Sigmoid colon (tissue), 4 donors: ENCODE data around the gene RB1.

Experiments
- CTCF ChIP-seq, 4 experiments: fragments of 450-650 bp in 3 of 4; fragments of 200-600 bp in 1 of 4; IDR thresholded peaks; one replicate each; pipeline ENCODE4 v1.5.1; 2016 to 2019; ENCODE audit warnings: antibody characterized with exemption in 4 of 4, mild to moderate bottlenecking in 3 of 4, moderate library complexity in 2 of 4
- EP300 ChIP-seq, 4 donors: sonication (generic); formaldehyde crosslinking; IDR thresholded peaks; one replicate each; pipeline ENCODE4 v1.6.1; 2017; ENCODE audit warnings: antibody characterized with exemption in 4 of 4
- POLR2A ChIP-seq, 2 donors: fragments of 450-650 bp; IDR thresholded peaks; one replicate each; pipeline ENCODE4 v1.6.1; 2016; ENCODE audit warnings: antibody characterized with exemption in 2 of 2, mild to moderate bottlenecking in 2 of 2, moderate library complexity in 2 of 2
- POLR2AphosphoS5 ChIP-seq, 4 donors: sonication (generic); formaldehyde crosslinking; IDR thresholded peaks; one replicate each; pipeline ENCODE4 v1.6.1; 2017; ENCODE audit warnings: antibody characterized with exemption in 4 of 4

- TF ChIP-seq CTCF (IDR thresholded peaks at IDR 0.05): no peak
- TF ChIP-seq POLR2A (IDR thresholded peaks at IDR 0.05): no peak
- no peak for TF ChIP-seq POLR2AphosphoS5 (IDR thresholded peaks at IDR 0.05)
- no peak for TF ChIP-seq EP300 (IDR thresholded peaks at IDR 0.05)
Observed at GRCh38 chr13:48391257-48391656, 87.7 kb downstream of the RB1 start.
